GM12878 (cell line): ENCODE measurements around the gene PCDHGA3. TPM values are rescaled to one million over a fixed set of nuclear protein-coding genes. Genes with fewer than 3 reads are reported as not detected.

ENCODE experiments used
- ATAC-seq: fragments of 200-7000 bp; cut with Tn5 transposase; 3 replicates; pipeline ENCODE4 v1.9.1; 2020; ENCODE audit warnings: mild to moderate bottlenecking, moderate library complexity
- BruUV-seq: library from RNA; stranded (reverse); fragments of 400-500 nt; replicated peaks from 2 replicates; lab custom pipeline; 2021; lab: Mats Ljungman, UMichigan
- CTCF ChIA-PET: fragments of 300-600 bp; sonication (Branson Sonifier 250); formaldehyde crosslinking; extraction: SDS; loops from one replicate; lab custom pipeline; 2021; ENCODE audit warnings: inconsistent platforms; lab: Yijun Ruan, JAX
- POLR2A ChIA-PET: fragments of 350-600 bp; formaldehyde crosslinking; extraction: SDS; loops from one replicate; lab custom pipeline; 2021; ENCODE audit warnings: inconsistent platforms; lab: Charles Lee
- RAD21 ChIA-PET: fragments of 300-600 bp; sonication (Branson Sonifier 250); formaldehyde crosslinking; loops from one replicate; lab custom pipeline; 2023; ENCODE audit warnings: antibody characterized with exemption; ENCODE audit not compliant: unreplicated experiment; lab: Charles Lee
- SMC1A ChIA-PET: fragments of 300-600 bp; sonication (Branson Sonifier 250); formaldehyde crosslinking; loops from one replicate; lab custom pipeline; 2023; ENCODE audit not compliant: unreplicated experiment, uncharacterized antibody; lab: Charles Lee
- DNase-seq: peaks from one replicate; pipeline ENCODE4 v3.0.0-alpha.2; 2011; ENCODE audit warnings: low read depth, low spot score
- FAIRE-seq: peaks from 3 replicates; lab custom pipeline; 2011; peaks lifted over from hg19 to GRCh38; lab: Jason Lieb, UNC
- H2AFZ ChIP-seq: 2 replicates; pipeline ENCODE4 v1.6.0; 2011; ENCODE audit warnings: low read depth, low read length, control low read depth; ENCODE audit not compliant: control insufficient read depth
- H3K27ac ChIP-seq: 2 replicates; pipeline ENCODE4 v1.5.1; 2011; ENCODE audit warnings: control low read depth; ENCODE audit not compliant: control insufficient read depth, insufficient read depth
- H3K27me3 ChIP-seq, 2 experiments: replicated peaks in 1 of 2; 2 replicates each; pipeline versions ENCODE4 v1.6.0 to v1.6.1; 2011; ENCODE audit warnings: low read length in 1 of 2; ENCODE audit not compliant: control insufficient read depth in 2 of 2, insufficient read depth in 2 of 2
- H3K36me3 ChIP-seq, 2 experiments: 2 replicates each; pipeline ENCODE4 v1.5.1; 2011; ENCODE audit warnings: low read length in 1 of 2; ENCODE audit not compliant: control insufficient read depth in 2 of 2, insufficient read depth in 2 of 2
- H3K4me1 ChIP-seq: 2 replicates; pipeline ENCODE4 v1.6.1; 2011; ENCODE audit warnings: mild to moderate bottlenecking, low read length, moderate library complexity, mixed read lengths; ENCODE audit not compliant: control insufficient read depth, insufficient read depth
- H3K4me2 ChIP-seq: 2 replicates; pipeline ENCODE4 v1.6.0; 2011; ENCODE audit warnings: control low read depth; ENCODE audit not compliant: control insufficient read depth, insufficient read depth
- H3K4me3 ChIP-seq: fragments of 200-600 bp; sonication (generic); 2 replicates; pipeline ENCODE4 v1.5.1; 2016
- H3K79me2 ChIP-seq: 2 replicates; pipeline ENCODE4 v1.6.0; 2011; ENCODE audit warnings: low read length; ENCODE audit not compliant: control insufficient read depth, insufficient read depth
- H3K9ac ChIP-seq: 2 replicates; pipeline ENCODE4 v1.8.0; 2011; ENCODE audit warnings: low read length, control low read depth, mixed read lengths; ENCODE audit not compliant: control insufficient read depth, insufficient read depth
- H3K9me3 ChIP-seq: replicated peaks from 3 replicates; pipeline ENCODE4 v1.5.1; 2011; ENCODE audit warnings: mild to moderate bottlenecking, low read length; ENCODE audit not compliant: control insufficient read depth, insufficient read depth
- H4K20me1 ChIP-seq: 2 replicates; pipeline ENCODE4 v1.6.0; 2011; ENCODE audit not compliant: control insufficient read depth, insufficient read depth
- ATF2 ChIP-seq: IDR thresholded peaks from 2 replicates; pipeline ENCODE4 v1.6.1; 2012; ENCODE audit warnings: low read length, inconsistent platforms
- CUX1 ChIP-seq: IDR thresholded peaks from 2 replicates; pipeline ENCODE4 v1.6.1; 2012; ENCODE audit warnings: improper control_type of control experiment, low read depth, low read length; ENCODE audit not compliant: insufficient replicate concordance
- E2F8 ChIP-seq: fragments of 450-650 bp; IDR thresholded peaks from 2 replicates; pipeline ENCODE4 v1.6.1; 2018; ENCODE audit warnings: mild to moderate bottlenecking, low read depth, moderate library complexity; ENCODE audit not compliant: partially characterized antibody
- ELK1 ChIP-seq: IDR thresholded peaks from 2 replicates; pipeline ENCODE4 v1.6.1; 2012; ENCODE audit warnings: low read depth, low read length, improper control_type of control experiment
- HCFC1 ChIP-seq: fragments of 150-350 bp; IDR thresholded peaks from 2 replicates; pipeline ENCODE4 v1.6.1; 2014; ENCODE audit warnings: low read length
- MXI1 ChIP-seq: fragments of 150-350 bp; IDR thresholded peaks from 2 replicates; pipeline ENCODE4 v1.6.1; 2011; ENCODE audit warnings: low read depth, mild to moderate bottlenecking, inconsistent platforms, low read length, improper control_type of control experiment
- RBBP5 ChIP-seq: fragments of 200-600 bp; sonication (generic); conservative IDR thresholded peaks from 2 replicates; pipeline ENCODE4 v1.6.1; 2016
- SMARCA5 ChIP-seq: fragments of 450-650 bp; IDR thresholded peaks from 2 replicates; pipeline ENCODE4 v1.6.1; 2017; ENCODE audit warnings: mild to moderate bottlenecking
- STAT3 ChIP-seq: IDR thresholded peaks from 2 replicates; pipeline ENCODE4 v1.6.1; 2011; ENCODE audit warnings: low read depth, low read length, improper control_type of control experiment
- WRNIP1 ChIP-seq: IDR thresholded peaks from 2 replicates; pipeline ENCODE4 v1.6.1; 2011; ENCODE audit warnings: low read depth, low read length, improper control_type of control experiment, borderline replicate concordance
- ZNF24 ChIP-seq: fragments of 450-650 bp; IDR thresholded peaks from 2 replicates; pipeline ENCODE4 v1.6.1; 2017; ENCODE audit warnings: antibody characterized with exemption, mild to moderate bottlenecking
- WGBS: methylation state at CpG from one replicate; pipeline ENCODE4 v1.1.6; 2016; ENCODE audit warnings: low lambda C conversion rate; ENCODE audit not compliant: insufficient replicate concordance, insufficient coverage; ENCODE audit errors: missing lambda C conversion rate; 5-methylcytosine and 5-hydroxymethylcytosine counted together
- in situ Hi-C: fragments of 300-500 bp; cut with MboI; formaldehyde crosslinking; loops from 9 replicates; pipeline ENCODE4 v1.14.3; 2018; ENCODE audit warnings: mixed read lengths
- intact Hi-C: fragments of 100-400 bp; cut with micrococcal nuclease; formaldehyde crosslinking; loops from one replicate; pipeline ENCODE4 v1.14.2; 2022; ENCODE audit not compliant: unreplicated experiment
- polyA plus RNA-seq, 11 experiments: library from polyadenylated mRNA; depleted of rRNA in 4 of 11; unstranded in 6 of 11; stranded (reverse) in 5 of 11; fragments of >200 nt; fragmentation: Nextera tagmentation in 4 of 11; fragmentation: Illumina TruSeq in 1 of 11; extraction: Ambion mirVana in 4 of 11; extraction: Trizol in 1 of 11; gene quantifications; 1 replicate in 1 of 11; 2 replicates in 10 of 11; pipeline versions ENCODE4 v1.2.1 to v1.2.3, GENCODE V29; 2011 to 2016; ENCODE audit warnings: inconsistent platforms in 2 of 11, missing spikeins in 2 of 11, low read depth in 1 of 11
- total RNA-seq, 4 experiments: library from RNA; depleted of rRNA in 3 of 4; stranded (reverse); fragments of >200 nt in 3 of 4; fragmentation: Illumina TruSeq in 1 of 4; extraction: Trizol in 1 of 4; gene quantifications; 2 replicates each; pipeline versions ENCODE4 v1.2.1 to v1.2.3, GENCODE V29; 2013 to 2021

PCDHGA3 gene
- total and polyA plus RNA-seq, 10 of the 15 experiments (the other 5 are each of a cell fraction or from before 2014, with no cell fraction given): 0.06 to 0.17 (median 0.11) TPM; not detected in 6

GRCh38 chr5:141366016-141366896, 22.6 kb downstream of the PCDHGA3 start:
- BruUV-seq: no TSS peak
- Histone ChIP-seq H3K27ac (no peak overlapping the region), H3K36me3 (no peaks in the 10 kb centered on the region), H3K27me3 (no peaks in the 10 kb centered on the region; a peak in 1 of 4 replicates), H4K20me1 (no peaks in the 10 kb centered on the region), H3K79me2 (no peaks in the 10 kb centered on the region), H3K4me1 (no peaks in the 10 kb centered on the region), H2AFZ (no peak overlapping the region), H3K9me3 (peaks cover 13% of the 10 kb centered on the region; the same call in 1 of the 3 replicates), H3K9ac (no peak overlapping the region), H3K4me3 (no peak overlapping the region), H3K4me2 (no peak overlapping the region)
- ChIA-PET CTCF (interaction anchor here (1.3 kb wide), 1 partner anchor 197 kb away, joined by 3 read pairs; no protein-coding TSS in a partner anchor), RAD21 (no interaction called here), SMC1A (no interaction called here), POLR2A (no interaction called here)
- ATAC-seq (no peak), FAIRE-seq (no peak), DNase-seq (no peak)
- 66% methylated on average over 46 of the region's 46 CpGs for WGBS
- intact Hi-C loops (no loop called here), in situ Hi-C loops (no loop called here)
- TF ChIP-seq MXI1: no peak
- no peak for TF ChIP-seq ELK1
- TF ChIP-seq CUX1: no peak
- no peak for TF ChIP-seq ATF2
- TF ChIP-seq WRNIP1: no peak
- TF ChIP-seq RBBP5: no peak
- TF ChIP-seq HCFC1: no peak
- no peak for TF ChIP-seq ZNF24
- TF ChIP-seq STAT3: no peak
- TF ChIP-seq E2F8: no peak
- no peak for TF ChIP-seq SMARCA5
